OCI-LY3 (cell line): ENCODE measurements around the gene SOX18.

ENCODE experiments used
- CTCF ChIP-seq: fragments of 200-600, 300-600 bp; sonication (generic); IDR thresholded peaks from 2 replicates; pipeline ENCODE4 v1.5.1; 2014; ENCODE audit warnings: antibody characterized with exemption, low read length, low read depth
- EZH2phosphoT487 ChIP-seq: fragments of 200-600 bp; shearing (Covaris generic); IDR thresholded peaks from 2 replicates; pipeline ENCODE4 v1.6.1; 2018; ENCODE audit warnings: antibody characterized with exemption, mixed run types, low read depth

- TF ChIP-seq CTCF (no peak), EZH2phosphoT487 (no peak)
Measured at GRCh38 chr20:64006490-64006889, 42.9 kb downstream of the SOX18 start.
